ENCODE data around the gene SRP14. TPM values are rescaled to one million over a fixed set of nuclear protein-coding genes. Genes with fewer than 3 reads are reported as not detected.

SRP14 gene
- total and polyA plus RNA-seq, 12 donors: 173 to 989 (median 333) TPM

- 79 to 92% (median 87%) methylated on average over 6 of the region's 6 CpGs for WGBS, 4 donors
- Histone ChIP-seq H3K36me3 (replicated peaks in 1 of 2) (peaks cover 0 to 74% of the 10 kb centered on the region in 2 donors), H3K27ac (peak overlapping the region in 1 of 5 donors; percentile 42), H3K4me1 (replicated peaks in 1 of 2) (peaks cover 0 to 10% of the 10 kb centered on the region in 2 donors), H3K27me3 (no peaks in the 10 kb centered on the region), H3K4me3 (no peak overlapping the region), H3K9me3 (replicated peaks in 1 of 3) (no peaks in the 10 kb centered on the region)
- TF ChIP-seq CTCF (IDR thresholded peaks at IDR 0.05) (no peak), POLR2A (IDR thresholded peaks at IDR 0.05) (no peak)
- intact Hi-C loops (cut with DNase I): no loop called here
- DNase-seq: no peak
These were observed 6.7 kb downstream of the SRP14 start for GRCh38 chr15:40032125-40032839.

- Histone ChIP-seq H3K36me3 (replicated peaks in 1 of 2) (peaks cover 0 to 73% of the 10 kb centered on the region in 2 donors), H3K27me3 (no peaks in the 10 kb centered on the region), H3K4me1 (replicated peaks in 1 of 2) (no peaks in the 10 kb centered on the region), H3K9me3 (replicated peaks in 1 of 3) (no peaks in the 10 kb centered on the region), H3K4me3 (no peak overlapping the region), H3K27ac (no peak overlapping the region)
- DNase-seq: no peak
- WGBS, 4 donors: 95 to 98% (median 96%) methylated on average over 3 of the region's 3 CpGs
- TF ChIP-seq POLR2A (IDR thresholded peaks at IDR 0.05) (no peak), CTCF (IDR thresholded peaks at IDR 0.05) (no peak)
- intact Hi-C loops (cut with DNase I): no loop called here
These were observed 7.7 kb downstream of the SRP14 start for GRCh38 chr15:40031300-40031699.

GRCh38 chr15:40029979-40030893 is 8.7 kb downstream of the SRP14 start:
- Histone ChIP-seq H3K4me1 (replicated peaks in 1 of 2) (no peaks in the 10 kb centered on the region), H3K27ac (no peak overlapping the region), H3K4me3 (no peak overlapping the region), H3K36me3 (replicated peaks in 1 of 2) (peaks cover 0 to 73% of the 10 kb centered on the region in 2 donors), H3K27me3 (no peaks in the 10 kb centered on the region), H3K9me3 (replicated peaks in 1 of 3) (no peaks in the 10 kb centered on the region)
- intact Hi-C loops (cut with DNase I): no loop called here
- TF ChIP-seq POLR2A (IDR thresholded peaks at IDR 0.05): no peak
- peak in 5 of 6 experiments; percentile 16 to 35 (median 24) for TF ChIP-seq CTCF (IDR thresholded peaks at IDR 0.05)
- WGBS, 4 donors: 77 to 84% (median 80%) methylated on average over 7 of the region's 7 CpGs
- DNase-seq: no peak

GRCh38 chr15:40028853-40029252 is 10.1 kb downstream of the SRP14 start:
- Histone ChIP-seq H3K9me3 (replicated peaks in 1 of 3) (no peaks in the 10 kb centered on the region), H3K36me3 (replicated peaks in 1 of 2) (peaks cover 0 to 64% of the 10 kb centered on the region in 2 donors), H3K4me3 (no peak overlapping the region), H3K27ac (peak overlapping the region in 1 of 5 donors; percentile 19), H3K27me3 (no peaks in the 10 kb centered on the region), H3K4me1 (replicated peaks in 1 of 2) (no peaks in the 10 kb centered on the region)
- no peak for DNase-seq
- 55 to 72% (median 63%) methylated on average over 3 of the region's 3 CpGs for WGBS, 4 donors
- intact Hi-C loops (cut with DNase I): no loop called here
- TF ChIP-seq POLR2A (IDR thresholded peaks at IDR 0.05): no peak

All from adrenal gland (tissue), 12 donors.